GM12878 (cell line): Measurements from ENCODE around the gene SP2. TPM values are rescaled to one million over a fixed set of nuclear protein-coding genes. Genes with fewer than 3 reads are reported as not detected.

ENCODE experiments used
- ATAC-seq: fragments of 200-7000 bp; cut with Tn5 transposase; 3 replicates; pipeline ENCODE4 v1.9.1; 2020; ENCODE audit warnings: mild to moderate bottlenecking, moderate library complexity
- BruUV-seq: library from RNA; stranded (reverse); fragments of 400-500 nt; replicated peaks from 2 replicates; lab custom pipeline; 2021; lab: Mats Ljungman, UMichigan
- CTCF ChIA-PET: fragments of 300-600 bp; sonication (Branson Sonifier 250); formaldehyde crosslinking; extraction: SDS; loops from one replicate; lab custom pipeline; 2021; ENCODE audit warnings: inconsistent platforms; lab: Yijun Ruan, JAX
- POLR2A ChIA-PET: fragments of 350-600 bp; formaldehyde crosslinking; extraction: SDS; loops from one replicate; lab custom pipeline; 2021; ENCODE audit warnings: inconsistent platforms; lab: Charles Lee
- RAD21 ChIA-PET: fragments of 300-600 bp; sonication (Branson Sonifier 250); formaldehyde crosslinking; loops from one replicate; lab custom pipeline; 2023; ENCODE audit warnings: antibody characterized with exemption; ENCODE audit not compliant: unreplicated experiment; lab: Charles Lee
- SMC1A ChIA-PET: fragments of 300-600 bp; sonication (Branson Sonifier 250); formaldehyde crosslinking; loops from one replicate; lab custom pipeline; 2023; ENCODE audit not compliant: unreplicated experiment, uncharacterized antibody; lab: Charles Lee
- DNase-seq: peaks from one replicate; pipeline ENCODE4 v3.0.0-alpha.2; 2011; ENCODE audit warnings: low read depth, low spot score
- FAIRE-seq: peaks from 3 replicates; lab custom pipeline; 2011; peaks lifted over from hg19 to GRCh38; lab: Jason Lieb, UNC
- H2AFZ ChIP-seq: 2 replicates; pipeline ENCODE4 v1.6.0; 2011; ENCODE audit warnings: low read depth, low read length, control low read depth; ENCODE audit not compliant: control insufficient read depth
- H3K27ac ChIP-seq: 2 replicates; pipeline ENCODE4 v1.5.1; 2011; ENCODE audit warnings: control low read depth; ENCODE audit not compliant: control insufficient read depth, insufficient read depth
- H3K27me3 ChIP-seq, 2 experiments: replicated peaks in 1 of 2; 2 replicates each; pipeline versions ENCODE4 v1.6.0 to v1.6.1; 2011; ENCODE audit warnings: low read length in 1 of 2; ENCODE audit not compliant: control insufficient read depth in 2 of 2, insufficient read depth in 2 of 2
- H3K36me3 ChIP-seq, 2 experiments: 2 replicates each; pipeline ENCODE4 v1.5.1; 2011; ENCODE audit warnings: low read length in 1 of 2; ENCODE audit not compliant: control insufficient read depth in 2 of 2, insufficient read depth in 2 of 2
- H3K4me1 ChIP-seq: 2 replicates; pipeline ENCODE4 v1.6.1; 2011; ENCODE audit warnings: mild to moderate bottlenecking, low read length, moderate library complexity, mixed read lengths; ENCODE audit not compliant: control insufficient read depth, insufficient read depth
- H3K4me2 ChIP-seq: 2 replicates; pipeline ENCODE4 v1.6.0; 2011; ENCODE audit warnings: control low read depth; ENCODE audit not compliant: control insufficient read depth, insufficient read depth
- H3K4me3 ChIP-seq: fragments of 200-600 bp; sonication (generic); 2 replicates; pipeline ENCODE4 v1.5.1; 2016
- H3K79me2 ChIP-seq: 2 replicates; pipeline ENCODE4 v1.6.0; 2011; ENCODE audit warnings: low read length; ENCODE audit not compliant: control insufficient read depth, insufficient read depth
- H3K9ac ChIP-seq: 2 replicates; pipeline ENCODE4 v1.8.0; 2011; ENCODE audit warnings: low read length, control low read depth, mixed read lengths; ENCODE audit not compliant: control insufficient read depth, insufficient read depth
- H3K9me3 ChIP-seq: replicated peaks from 3 replicates; pipeline ENCODE4 v1.5.1; 2011; ENCODE audit warnings: mild to moderate bottlenecking, low read length; ENCODE audit not compliant: control insufficient read depth, insufficient read depth
- H4K20me1 ChIP-seq: 2 replicates; pipeline ENCODE4 v1.6.0; 2011; ENCODE audit not compliant: control insufficient read depth, insufficient read depth
- CHD2 ChIP-seq: IDR thresholded peaks from 2 replicates; pipeline ENCODE4 v1.6.1; 2011; ENCODE audit warnings: low read depth, low read length, improper control_type of control experiment, borderline replicate concordance
- HDAC2 ChIP-seq: fragments of 200-600 bp; sonication (generic); IDR thresholded peaks from 2 replicates; pipeline ENCODE4 v1.6.1; 2017
- IKZF1 ChIP-seq: fragments of 450-650 bp; conservative IDR thresholded peaks from 2 replicates; pipeline ENCODE4 v1.6.1; 2017; ENCODE audit warnings: antibody characterized with exemption, mild to moderate bottlenecking
- KDM1A ChIP-seq: fragments of 200-600 bp; sonication (generic); IDR thresholded peaks from 2 replicates; pipeline ENCODE4 v1.6.1; 2016; ENCODE audit warnings: borderline replicate concordance
- NBN ChIP-seq: fragments of 450-650 bp; IDR thresholded peaks from 2 replicates; pipeline ENCODE4 v1.6.1; 2016
- POLR2AphosphoS2 ChIP-seq: IDR thresholded peaks from 2 replicates; pipeline ENCODE4 v1.6.1; 2011; ENCODE audit warnings: low read depth, mild to moderate bottlenecking, low read length, improper control_type of control experiment, moderate library complexity
- RELB ChIP-seq: fragments of 450-650 bp; IDR thresholded peaks from 2 replicates; pipeline ENCODE4 v1.6.1; 2017; ENCODE audit warnings: low read depth, mild to moderate bottlenecking, moderate library complexity
- USF2 ChIP-seq: IDR thresholded peaks from 2 replicates; pipeline ENCODE4 v1.6.1; 2011; ENCODE audit warnings: low read depth, low read length, improper control_type of control experiment, borderline replicate concordance
- ZNF274 ChIP-seq: IDR thresholded peaks from one replicate; pipeline ENCODE4 v1.8.0; 2011; ENCODE audit not compliant: insufficient read length, insufficient read depth
- WGBS: methylation state at CpG from one replicate; pipeline ENCODE4 v1.1.6; 2016; ENCODE audit warnings: low lambda C conversion rate; ENCODE audit not compliant: insufficient replicate concordance, insufficient coverage; ENCODE audit errors: missing lambda C conversion rate; 5-methylcytosine and 5-hydroxymethylcytosine counted together
- in situ Hi-C: fragments of 300-500 bp; cut with MboI; formaldehyde crosslinking; loops from 9 replicates; pipeline ENCODE4 v1.14.3; 2018; ENCODE audit warnings: mixed read lengths
- intact Hi-C: fragments of 100-400 bp; cut with micrococcal nuclease; formaldehyde crosslinking; loops from one replicate; pipeline ENCODE4 v1.14.2; 2022; ENCODE audit not compliant: unreplicated experiment
- polyA plus RNA-seq, 11 experiments: library from polyadenylated mRNA; depleted of rRNA in 4 of 11; unstranded in 6 of 11; stranded (reverse) in 5 of 11; fragments of >200 nt; fragmentation: Nextera tagmentation in 4 of 11; fragmentation: Illumina TruSeq in 1 of 11; extraction: Ambion mirVana in 4 of 11; extraction: Trizol in 1 of 11; gene quantifications; 1 replicate in 1 of 11; 2 replicates in 10 of 11; pipeline versions ENCODE4 v1.2.1 to v1.2.3, GENCODE V29; 2011 to 2016; ENCODE audit warnings: inconsistent platforms in 2 of 11, missing spikeins in 2 of 11, low read depth in 1 of 11
- total RNA-seq, 4 experiments: library from RNA; depleted of rRNA in 3 of 4; stranded (reverse); fragments of >200 nt in 3 of 4; fragmentation: Illumina TruSeq in 1 of 4; extraction: Trizol in 1 of 4; gene quantifications; 2 replicates each; pipeline versions ENCODE4 v1.2.1 to v1.2.3, GENCODE V29; 2013 to 2021
- TF ChIP-seq, protein P1 (sequence below): fragments of 450-650 bp; IDR thresholded peaks from 2 replicates; pipeline ENCODE4 v1.6.1; 2018; ENCODE audit warnings: borderline replicate concordance, mild to moderate bottlenecking; ENCODE audit not compliant: partially characterized antibody

The SP2 gene
- total and polyA plus RNA-seq, 10 of the 15 experiments (the other 5 are each of a cell fraction or from before 2014, with no cell fraction given): 1.2 to 19.1 (median 4.8) TPM

- WGBS: 75% methylated on average over 4 of the region's 4 CpGs
- Histone ChIP-seq H3K9ac (no peak overlapping the region), H3K27me3 (no peaks in the 10 kb centered on the region), H3K4me3 (no peak overlapping the region), H3K79me2 (no peaks in the 10 kb centered on the region), H3K9me3 (no peaks in the 10 kb centered on the region), H2AFZ (no peak overlapping the region), H3K36me3 (peaks cover 3 to 8% of the 10 kb centered on the region in 2 experiments), H3K27ac (no peak overlapping the region), H3K4me2 (peak overlapping the region; percentile 84), H4K20me1 (no peaks in the 10 kb centered on the region), H3K4me1 (peaks cover 33% of the 10 kb centered on the region)
- in situ Hi-C loops: no loop called here
- ATAC-seq (no peak), FAIRE-seq (no peak), DNase-seq (no peak)
- ChIA-PET CTCF (interaction anchor here (0.7 to 18.1 kb wide), 29 partner anchors 8 to 301 kb away, joined by 3 to 463 read pairs (median 5); partner anchors contain the start of genes CDK5RAP3, NFE2L1, PNPO and PRR15L), RAD21 (interaction anchor here (0.8 to 7.6 kb wide), 21 partner anchors 9 to 110 kb away, joined by 3 to 126 read pairs (median 6); partner anchors contain the start of genes CDK5RAP3, PNPO, SCRN2 and SP6), SMC1A (interaction anchor here (0.7 to 8.1 kb wide), 20 partner anchors 9 to 107 kb away, joined by 3 to 158 read pairs (median 8); partner anchors contain the start of genes CDK5RAP3, PNPO, SCRN2 and SP2), POLR2A (interaction anchor here (0.6 to 4.6 kb wide), 11 partner anchors 9 to 78 kb away, joined by 3 to 39 read pairs (median 4); partner anchors contain the start of genes CDK5RAP3, PNPO and SP2)
- BruUV-seq: no TSS peak
- TF ChIP-seq POLR2AphosphoS2: no peak
- no peak for TF ChIP-seq ZNF274
- TF ChIP-seq CHD2: no peak
- no peak for TF ChIP-seq HDAC2
- TF ChIP-seq USF2: no peak
- no peak for TF ChIP-seq IKZF1
- TF ChIP-seq, protein P1, sequence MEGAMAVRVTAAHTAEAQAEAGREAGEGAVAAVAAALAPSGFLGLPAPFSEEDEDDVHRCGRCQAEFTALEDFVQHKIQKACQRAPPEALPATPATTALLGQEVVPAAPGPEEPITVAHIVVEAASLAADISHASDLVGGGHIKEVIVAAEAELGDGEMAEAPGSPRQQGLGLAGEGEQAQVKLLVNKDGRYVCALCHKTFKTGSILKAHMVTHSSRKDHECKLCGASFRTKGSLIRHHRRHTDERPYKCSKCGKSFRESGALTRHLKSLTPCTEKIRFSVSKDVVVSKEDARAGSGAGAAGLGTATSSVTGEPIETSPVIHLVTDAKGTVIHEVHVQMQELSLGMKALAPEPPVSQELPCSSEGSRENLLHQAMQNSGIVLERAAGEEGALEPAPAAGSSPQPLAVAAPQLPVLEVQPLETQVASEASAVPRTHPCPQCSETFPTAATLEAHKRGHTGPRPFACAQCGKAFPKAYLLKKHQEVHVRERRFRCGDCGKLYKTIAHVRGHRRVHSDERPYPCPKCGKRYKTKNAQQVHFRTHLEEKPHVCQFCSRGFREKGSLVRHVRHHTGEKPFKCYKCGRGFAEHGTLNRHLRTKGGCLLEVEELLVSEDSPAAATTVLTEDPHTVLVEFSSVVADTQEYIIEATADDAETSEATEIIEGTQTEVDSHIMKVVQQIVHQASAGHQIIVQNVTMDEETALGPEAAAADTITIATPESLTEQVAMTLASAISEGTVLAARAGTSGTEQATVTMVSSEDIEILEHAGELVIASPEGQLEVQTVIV: no peak
- TF ChIP-seq RELB: no peak
- no peak for TF ChIP-seq KDM1A
- no peak for TF ChIP-seq NBN
- intact Hi-C loops: no loop called here
Measured at GRCh38 chr17:47950448-47950847, 54.4 kb downstream of the SP2 start.
